ENCODE results near the gene TALDO1. TPM values are rescaled to one million over a fixed set of nuclear protein-coding genes. Genes with fewer than 3 reads are reported as not detected.
A peak's percentile ranks its signal among the peaks of the same experiment; 100 is the strongest.

Gene TALDO1
- total RNA-seq, 1 donor from 2014 or later = 332 TPM

DNA sequence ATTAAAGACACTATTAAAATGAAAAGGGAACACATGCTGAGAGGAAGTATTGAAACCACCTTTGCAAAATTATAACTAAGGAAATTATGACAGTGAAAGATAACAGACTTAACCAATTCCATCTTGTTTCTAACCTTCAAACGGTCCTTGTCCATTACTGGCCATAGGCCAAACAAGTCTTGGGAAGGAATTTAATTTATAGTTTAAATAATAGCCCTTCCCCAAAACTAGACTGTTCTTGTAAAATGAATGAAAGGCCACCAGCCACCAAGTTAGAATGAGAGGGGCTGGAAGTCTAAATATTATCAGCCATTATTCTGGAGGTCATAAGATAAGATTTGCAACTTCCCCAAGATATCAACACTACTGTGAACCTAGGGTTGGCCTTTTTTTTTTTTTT, 1.8 kb upstream of the TALDO1 start:
- no peak for DNase-seq (ENCODE audit: low read depth)
- H3K4me3 ChIP-seq (ENCODE audit: low read depth, low read length) = no peak overlapping the region
- TF ChIP-seq CTCF (conservative IDR thresholded peaks at IDR 0.05; ENCODE audit: low read depth, low read length) = no peak

DNA sequence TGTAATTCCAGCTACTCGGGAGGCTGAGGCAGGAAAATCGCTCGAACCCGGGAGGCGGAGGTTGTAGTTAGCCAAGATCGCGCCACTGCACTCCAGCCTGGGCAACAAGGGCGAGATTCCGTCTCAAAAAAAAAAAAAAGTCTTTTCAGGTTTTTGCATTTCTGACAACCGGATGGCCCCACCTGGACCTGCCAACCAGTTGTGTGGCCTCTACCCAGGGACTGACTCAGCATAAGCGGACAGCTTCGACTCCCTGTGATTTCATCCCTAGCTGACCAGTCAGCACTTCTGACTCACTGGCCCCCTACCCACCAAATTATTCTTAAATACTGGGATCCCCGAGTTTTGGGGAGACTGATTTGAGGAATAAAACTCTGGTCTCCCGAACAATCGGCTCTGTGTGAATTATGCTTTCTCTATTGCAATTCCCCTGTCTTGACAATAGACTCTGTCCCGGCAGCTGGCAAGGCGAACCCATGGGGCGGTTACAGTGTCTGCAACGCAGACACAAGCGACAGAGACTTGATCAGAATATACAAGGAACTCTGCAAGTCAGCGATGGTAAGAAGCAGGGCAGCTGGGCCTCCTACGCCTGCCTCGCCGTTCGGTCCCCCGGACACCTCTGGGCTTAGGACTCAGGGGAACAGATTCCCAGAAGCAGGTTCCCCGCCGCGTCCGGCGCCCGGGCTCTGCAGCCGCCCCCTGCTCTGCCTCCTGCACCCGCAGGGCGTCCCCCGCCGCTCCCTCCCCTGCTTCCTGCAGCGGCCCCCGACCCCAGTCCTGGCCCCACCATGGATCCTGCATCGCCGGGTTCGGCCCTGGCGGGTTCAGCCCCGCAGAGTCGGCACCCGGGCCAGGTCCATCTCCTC, 741 bp upstream of the TALDO1 start:
- H3K4me3 ChIP-seq (ENCODE audit: low read depth, low read length) = peak overlapping the region; percentile 89
- no peak for TF ChIP-seq CTCF (conservative IDR thresholded peaks at IDR 0.05; ENCODE audit: low read depth, low read length)
- DNase-seq (ENCODE audit: low read depth) = no peak

GRCh38 chr11:748007-748359, 719 bp downstream of the TALDO1 start:
- H3K4me3 ChIP-seq (ENCODE audit: low read depth, low read length) = peak overlapping the region; percentile 89
- DNase-seq (ENCODE audit: low read depth) = no peak
- no peak for TF ChIP-seq CTCF (conservative IDR thresholded peaks at IDR 0.05; ENCODE audit: low read depth, low read length)

- TF ChIP-seq CTCF (conservative IDR thresholded peaks at IDR 0.05; ENCODE audit: low read depth, low read length) = no peak
- H3K4me3 ChIP-seq (ENCODE audit: low read depth, low read length) = no peak overlapping the region
- DNase-seq (ENCODE audit: low read depth) = no peak
These were observed 2.5 kb downstream of the TALDO1 start for GRCh38 chr11:749731-750130.

- H3K4me3 ChIP-seq (ENCODE audit: low read depth, low read length) = no peak overlapping the region
- no peak for DNase-seq (ENCODE audit: low read depth)
- no peak for TF ChIP-seq CTCF (conservative IDR thresholded peaks at IDR 0.05; ENCODE audit: low read depth, low read length)
These were observed 13.0 kb downstream of the TALDO1 start for GRCh38 chr11:760236-760635.

GRCh38 chr11:761526-762108, 14.4 kb downstream of the TALDO1 start:
- TF ChIP-seq CTCF (conservative IDR thresholded peaks at IDR 0.05; ENCODE audit: low read depth, low read length) = no peak
- DNase-seq (ENCODE audit: low read depth) = no peak
- H3K4me3 ChIP-seq (ENCODE audit: low read depth, low read length) = no peak overlapping the region
